ENCODE measurements around the gene FOXP1.

The FOXP1 gene

DNA sequence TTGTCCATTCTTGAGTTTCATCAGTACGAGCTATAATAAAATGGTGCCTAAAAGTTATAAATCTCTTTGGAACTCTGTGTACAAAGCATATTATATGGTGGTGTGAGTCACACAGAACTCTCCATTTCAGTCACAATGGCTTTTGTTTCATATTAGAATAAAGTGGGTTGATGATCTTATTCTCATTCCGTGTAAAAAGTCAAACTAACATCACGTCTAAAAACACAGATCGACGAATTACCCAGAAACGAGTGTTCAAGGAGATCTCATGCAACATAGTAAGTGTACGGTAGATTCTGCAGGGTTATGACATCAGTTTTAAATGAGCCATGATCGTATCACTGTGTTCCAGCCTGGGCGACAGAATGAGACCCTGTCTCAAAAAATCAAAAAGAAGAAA lies 122.4 kb downstream of the FOXP1 start:
- DNase-seq (ENCODE audit: extremely low spot score, insufficient read length, low read depth) (no peak), FAIRE-seq (no peak)

DNA sequence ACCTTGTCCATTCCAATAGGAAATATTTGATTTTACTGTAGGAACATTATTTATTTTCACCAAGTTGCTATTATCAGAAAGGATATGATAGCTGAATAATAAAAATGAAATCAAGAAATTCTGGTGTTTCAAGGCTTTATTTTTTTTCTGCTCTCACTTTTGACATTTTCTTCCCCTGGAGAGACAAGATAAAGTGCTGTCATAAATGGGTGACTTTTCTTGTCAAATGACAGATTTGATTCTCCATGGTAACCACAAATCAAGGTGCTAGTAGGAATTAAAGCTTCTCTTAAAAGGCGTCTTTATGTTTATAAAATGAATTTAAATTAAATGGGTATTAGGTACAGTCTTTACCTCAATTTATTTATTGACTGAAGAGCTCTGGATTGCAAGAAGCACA lies 124.6 kb downstream of the FOXP1 start:
- DNase-seq (ENCODE audit: extremely low spot score, insufficient read length, low read depth), result no peak
- no peak for FAIRE-seq

DNA sequence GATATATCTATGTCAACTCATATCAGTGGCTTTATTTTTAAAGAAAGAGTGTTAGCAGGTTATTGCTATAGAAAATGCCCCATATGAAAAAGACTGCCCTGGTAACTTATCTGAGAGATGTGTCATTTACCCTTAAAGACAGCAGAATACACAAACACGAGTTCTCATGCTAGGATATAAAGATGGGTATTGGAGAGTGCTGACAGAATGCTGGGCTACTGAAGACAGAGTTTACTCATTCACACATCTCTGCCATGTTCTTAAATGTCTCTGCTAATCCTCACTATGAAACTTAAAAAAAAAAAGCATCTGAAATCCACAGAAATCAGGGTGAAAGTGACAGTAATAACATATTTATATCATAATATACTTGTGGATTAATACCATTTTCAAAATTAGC lies 126.7 kb downstream of the FOXP1 start:
- DNase-seq (ENCODE audit: extremely low spot score, insufficient read length, low read depth) (no peak), FAIRE-seq (no peak)

DNA sequence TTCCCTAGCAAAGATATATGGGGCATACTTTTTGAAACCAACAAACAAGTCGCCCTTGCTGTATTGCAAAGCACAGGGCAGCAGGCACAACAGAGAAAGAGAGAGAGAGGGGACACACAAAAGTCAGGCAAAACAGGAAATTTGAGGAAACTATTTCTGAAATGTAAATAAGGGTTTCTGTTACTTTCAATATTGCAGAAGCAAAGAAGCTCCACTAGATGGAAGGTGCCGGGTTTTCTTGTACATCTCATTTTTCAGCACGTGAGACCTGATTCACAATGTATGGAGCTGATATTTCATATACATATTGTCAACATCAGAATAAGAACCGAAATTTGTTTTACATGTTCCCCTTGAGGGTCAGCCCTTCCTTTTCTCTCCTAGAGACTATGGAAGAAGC lies 127.4 kb downstream of the FOXP1 start:
- FAIRE-seq (peak; percentile 62), DNase-seq (ENCODE audit: extremely low spot score, insufficient read length, low read depth) (no peak)

DNA sequence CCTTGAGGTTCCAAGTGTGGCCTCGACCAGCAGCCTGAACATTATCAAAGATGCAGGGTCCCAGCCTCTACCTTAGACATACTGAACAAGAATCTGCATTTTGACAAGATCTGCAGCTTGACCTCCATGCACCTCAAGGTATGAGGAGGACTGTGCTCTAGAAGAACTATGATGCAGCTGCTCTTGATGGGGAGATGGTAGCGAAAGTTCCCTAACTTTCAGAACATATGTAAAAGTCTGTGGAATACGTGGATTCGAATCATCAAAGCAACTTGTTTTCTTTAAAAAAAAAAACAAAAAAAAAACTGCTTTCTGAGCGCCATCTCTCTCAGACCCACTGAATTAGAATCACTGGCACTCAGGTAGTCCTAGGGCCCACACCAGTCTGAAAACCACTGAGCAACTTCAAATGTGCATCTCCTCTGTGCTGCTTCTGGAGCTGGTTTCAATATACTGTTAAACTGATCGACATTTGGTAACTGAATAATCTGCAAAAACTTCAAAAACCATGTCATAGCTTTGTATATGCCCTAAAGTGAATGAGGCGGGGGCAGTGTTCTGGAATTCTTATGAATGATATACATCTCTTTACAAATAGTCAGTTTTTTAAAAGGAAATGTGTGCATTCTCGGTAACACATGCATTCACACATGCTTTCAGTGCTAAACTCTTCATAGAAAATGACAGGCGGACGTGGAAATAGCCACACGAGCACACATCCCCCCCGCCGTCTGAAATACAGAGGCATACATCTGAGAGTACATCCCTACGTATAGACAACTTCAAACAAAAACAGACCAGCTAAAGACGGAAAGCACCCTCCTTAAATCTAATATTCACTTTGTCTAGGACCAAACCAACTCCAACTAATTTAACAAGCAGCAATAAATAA lies 128.8 kb downstream of the FOXP1 start:
- FAIRE-seq (no peak), DNase-seq (ENCODE audit: extremely low spot score, insufficient read length, low read depth) (no peak)

GRCh38 chr3:71453822-71454511 lies 129.6 kb downstream of the FOXP1 start:
- no peak for DNase-seq (ENCODE audit: extremely low spot score, insufficient read length, low read depth)
- no peak for FAIRE-seq

- DNase-seq (ENCODE audit: extremely low spot score, insufficient read length, low read depth), result no peak
- no peak for FAIRE-seq
Observed at GRCh38 chr3:71453319-71453718, 130.2 kb downstream of the FOXP1 start.

DNA sequence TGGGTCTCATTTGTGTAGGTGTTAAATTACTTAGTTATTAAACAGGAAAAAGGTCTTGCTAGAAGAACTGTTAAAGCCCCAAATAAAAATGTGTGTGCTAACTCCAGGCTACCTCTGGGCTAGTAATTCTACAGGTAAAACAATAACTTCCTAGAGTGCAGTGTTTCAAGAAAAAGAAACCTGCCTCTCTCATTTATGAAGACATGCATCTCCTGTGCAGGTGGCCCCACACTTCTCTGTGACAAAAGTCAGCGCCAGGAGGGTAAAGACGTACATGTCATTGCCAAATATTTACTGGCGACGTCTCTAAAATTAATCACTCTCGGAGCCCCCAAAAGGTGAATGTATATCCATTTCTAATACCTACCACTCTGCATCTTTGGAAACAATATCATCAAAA lies 131.7 kb downstream of the FOXP1 start:
- no peak for FAIRE-seq

GRCh38 chr3:71451060-71451459 lies 132.5 kb downstream of the FOXP1 start:
- no peak for FAIRE-seq
- no peak for DNase-seq (ENCODE audit: extremely low spot score, insufficient read length, low read depth)

More for the DNA sequence above, 131.7 kb downstream of the FOXP1 start:
- no peak for DNase-seq (ENCODE audit: extremely low spot score, insufficient read length, low read depth)

GRCh38 chr3:71450162-71450561 lies 133.4 kb downstream of the FOXP1 start:
- no peak for DNase-seq (ENCODE audit: extremely low spot score, insufficient read length, low read depth)
- FAIRE-seq, result no peak

DNA sequence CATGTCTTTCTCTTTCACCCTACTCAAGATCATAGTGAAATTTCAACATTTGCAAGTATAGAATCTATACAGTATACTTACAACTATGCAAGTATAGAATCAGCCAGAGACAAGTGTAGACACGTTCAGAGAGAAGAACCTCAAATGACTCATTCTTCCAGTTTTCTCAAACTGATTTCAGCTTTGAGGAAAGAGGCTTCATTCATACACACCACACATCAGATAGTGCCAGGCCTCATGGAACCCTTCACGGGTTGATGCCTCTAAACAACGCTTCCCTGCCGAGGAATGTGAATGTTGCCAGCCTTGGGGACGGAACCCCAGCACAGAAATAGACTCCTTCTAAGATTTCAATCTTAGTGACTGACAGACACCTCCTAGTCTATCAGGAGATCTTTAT lies 135.7 kb downstream of the FOXP1 start:
- DNase-seq (ENCODE audit: extremely low spot score, insufficient read length, low read depth), result no peak

GRCh38 chr3:71447197-71447596 lies 136.3 kb downstream of the FOXP1 start:
- no peak for DNase-seq (ENCODE audit: extremely low spot score, insufficient read length, low read depth)
- no peak for FAIRE-seq

More for the DNA sequence above, 135.7 kb downstream of the FOXP1 start:
- no peak for FAIRE-seq

GRCh38 chr3:71446734-71447133 lies 136.8 kb downstream of the FOXP1 start:
- DNase-seq (ENCODE audit: extremely low spot score, insufficient read length, low read depth), result no peak
- no peak for FAIRE-seq

GRCh38 chr3:71446260-71446659 lies 137.3 kb downstream of the FOXP1 start:
- DNase-seq (ENCODE audit: extremely low spot score, insufficient read length, low read depth), result no peak
- no peak for FAIRE-seq

GRCh38 chr3:71444861-71445259 lies 138.7 kb downstream of the FOXP1 start:
- FAIRE-seq (peak; percentile 21), DNase-seq (ENCODE audit: extremely low spot score, insufficient read length, low read depth) (no peak)

DNA sequence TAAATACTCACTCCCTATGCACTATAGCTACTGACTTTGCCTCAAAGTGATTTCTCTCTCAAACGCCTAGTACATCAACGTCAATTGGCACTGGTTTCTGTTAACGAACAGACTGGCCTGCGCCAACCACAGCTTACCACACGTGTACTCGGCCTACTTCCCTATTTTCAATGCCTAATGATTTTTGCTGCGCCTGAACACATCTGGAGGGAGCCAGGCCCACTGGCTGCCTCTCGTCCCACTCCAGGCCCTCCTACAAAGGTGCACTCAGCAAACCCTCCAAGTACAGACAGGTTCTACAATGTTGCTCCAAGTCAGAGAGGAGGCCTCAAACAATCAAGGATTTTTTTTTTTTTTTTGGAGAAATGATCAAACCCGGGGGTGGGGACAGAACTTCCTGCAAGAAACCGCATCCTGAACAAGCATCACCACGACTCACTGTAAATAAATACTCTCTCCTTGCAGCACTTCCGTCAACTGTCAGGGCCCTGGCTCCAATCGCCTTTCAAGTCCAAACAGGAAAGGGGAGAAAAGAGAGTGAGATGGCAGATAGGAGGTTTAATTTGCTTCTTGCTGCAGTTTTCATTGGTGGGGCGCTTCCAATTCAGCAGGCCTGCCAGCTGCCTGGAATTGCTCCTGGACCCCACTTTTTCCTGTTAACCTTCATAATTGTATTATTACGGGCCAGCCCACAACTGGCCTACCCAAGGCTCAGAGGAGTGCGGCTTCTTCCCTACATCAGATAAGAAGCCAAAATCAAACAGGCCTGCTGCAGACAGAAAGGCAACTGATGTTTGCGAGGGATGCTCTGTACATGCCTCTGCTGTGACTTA lies 139.3 kb downstream of the FOXP1 start:
- DNase-seq (ENCODE audit: extremely low spot score, insufficient read length, low read depth) (peak; percentile 36), FAIRE-seq (peak; percentile 94)

DNA sequence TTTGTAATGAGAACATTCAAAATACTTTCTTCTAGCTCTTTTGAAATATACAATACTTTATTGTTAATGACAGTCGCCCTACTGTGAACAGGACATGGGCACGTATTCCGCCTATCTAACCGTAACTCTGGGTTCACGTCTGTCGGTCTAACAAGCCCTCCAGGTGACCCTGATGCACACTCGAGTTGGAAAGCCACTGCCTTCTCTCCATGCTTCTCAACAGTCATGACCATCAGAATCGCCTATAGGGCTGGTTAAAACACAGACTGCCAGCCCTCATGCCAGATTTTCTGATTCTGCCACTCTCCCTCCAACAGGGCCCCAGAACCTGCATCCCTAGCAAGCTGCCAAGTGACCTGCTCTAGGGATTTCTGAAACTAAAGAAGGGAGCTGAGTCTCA lies 140.2 kb downstream of the FOXP1 start:
- FAIRE-seq (peak; percentile 24), DNase-seq (ENCODE audit: extremely low spot score, insufficient read length, low read depth) (no peak)

GRCh38 chr3:71442652-71443042 lies 140.9 kb downstream of the FOXP1 start:
- FAIRE-seq (no peak), DNase-seq (ENCODE audit: extremely low spot score, insufficient read length, low read depth) (no peak)

- FAIRE-seq (no peak), DNase-seq (ENCODE audit: extremely low spot score, insufficient read length, low read depth) (no peak)
Observed at GRCh38 chr3:71441925-71442651, 141.4 kb downstream of the FOXP1 start.

All from GM18507 (cell line).